ENCODE measurements around the gene MYO1A.

The MYO1A gene

DNA sequence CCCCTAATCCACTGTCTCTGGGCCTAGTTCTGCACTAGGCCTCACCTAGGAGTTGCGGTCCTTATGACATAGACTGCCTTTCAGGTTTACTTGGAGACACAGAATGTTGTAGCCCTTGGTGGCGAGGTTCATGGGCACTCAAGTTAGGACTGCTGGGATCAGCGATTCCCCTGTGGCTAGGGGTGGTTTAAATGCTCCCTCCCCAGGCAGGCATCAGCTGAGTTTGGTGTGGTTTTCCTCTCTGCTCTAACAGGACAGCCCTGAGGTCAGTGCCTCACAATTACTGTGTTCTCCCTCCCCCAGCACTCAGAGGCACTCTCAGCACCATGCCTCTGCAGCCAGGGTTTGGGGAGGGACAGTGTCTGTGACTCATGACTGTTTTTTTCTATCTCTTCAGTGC is 70.3 kb downstream of the MYO1A start:
- no peaks in the 10 kb centered on the region for H3K9me3 ChIP-seq (ENCODE audit: control insufficient read depth, low read length)
- H3K4me1 ChIP-seq (ENCODE audit: control insufficient read depth, insufficient read depth, low read length): no peaks in the 10 kb centered on the region
- no peaks in the 10 kb centered on the region for H3K36me3 ChIP-seq (ENCODE audit: control insufficient read depth, insufficient read depth, low read length)
- no peaks in the 10 kb centered on the region for H3K27me3 ChIP-seq (ENCODE audit: control insufficient read depth, insufficient read depth, low read length)
- H3K4me3 ChIP-seq (ENCODE audit: low read length): no peak overlapping the region
- no peak overlapping the region for H3K9ac ChIP-seq (ENCODE audit: low read length)
